Measurements from ENCODE around the gene CHD8. TPM values are rescaled to one million over a fixed set of nuclear protein-coding genes. Genes with fewer than 3 reads are reported as not detected.
A peak's percentile ranks its signal among the peaks of the same experiment; 100 is the strongest.

The CHD8 gene
- total and polyA plus RNA-seq, 2 donors (not counting 3 experiments of a cell fraction or from before 2014, with no cell fraction given), result 52.3 to 94.3 TPM

DNA sequence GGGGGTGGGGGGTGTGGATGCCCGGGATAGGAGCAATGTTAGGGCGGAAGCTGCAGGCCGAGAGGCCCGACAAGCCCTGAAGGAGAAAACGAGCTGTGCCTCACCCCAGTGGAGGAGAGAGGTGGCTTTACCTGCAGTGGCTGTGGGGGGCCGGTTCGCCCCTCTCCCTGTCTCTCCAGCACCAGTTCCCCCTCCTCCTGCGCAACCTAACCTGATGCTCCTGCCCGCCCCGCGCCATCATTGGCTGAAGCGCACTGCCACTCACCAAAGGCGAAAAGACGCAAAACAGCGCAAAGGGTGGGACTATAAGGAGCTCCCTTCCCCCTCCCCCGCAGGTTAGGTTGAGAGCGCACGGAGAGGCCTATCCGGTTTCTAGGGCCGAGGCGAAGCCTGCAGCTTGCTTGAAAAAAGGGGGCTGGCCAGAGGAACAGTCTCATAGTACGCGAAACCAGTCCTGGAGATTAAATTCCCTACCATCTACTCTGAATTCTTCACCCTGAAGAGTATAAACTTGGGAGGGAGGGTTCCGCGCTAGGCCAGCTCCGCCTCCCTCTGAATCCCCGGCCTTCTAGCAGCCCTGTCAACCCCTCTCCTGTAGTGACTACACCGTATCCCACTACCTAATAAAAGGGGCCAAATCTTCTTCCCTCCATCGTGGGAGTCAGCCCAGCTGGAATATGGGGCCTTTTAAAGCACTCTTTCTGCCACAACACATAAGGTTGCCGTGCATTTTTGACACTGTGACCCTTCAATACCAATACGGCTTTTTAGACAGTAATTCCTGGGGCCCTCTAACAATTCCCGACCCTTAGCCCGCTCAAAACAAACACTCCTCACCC is 18.6 kb downstream of the CHD8 start:
- DNase-seq (ENCODE audit: low read depth, low spot score) (peak; percentile 98), FAIRE-seq (peak; percentile 64)
- TF ChIP-seq POLR2A (IDR thresholded peaks at IDR 0.05; ENCODE audit: low read depth, low read length) (peak; percentile 85), FOS (IDR thresholded peaks at IDR 0.05; ENCODE audit: borderline replicate concordance, insufficient read depth, low read length) (no peak), POLR2AphosphoS5 (IDR thresholded peaks at IDR 0.05; ENCODE audit: insufficient read depth, low read depth, low read length) (peak; percentile 72)
- peak overlapping the region; percentile 52 to 97 (median 92) for H3K4me3 ChIP-seq (replicated peaks in 1 of 3; ENCODE audit: insufficient read depth in 1 of 3, low read depth in 1 of 3, low read length in 3 of 3)
- H3K79me2 ChIP-seq (ENCODE audit: control insufficient read depth, insufficient read depth, low read length), result peaks cover 86% of the 10 kb centered on the region
- H3K27ac ChIP-seq (ENCODE audit: insufficient read depth, low read depth, low read length), result peak overlapping the region; percentile 68
- peak overlapping the region; percentile 91 for H2AFZ ChIP-seq (ENCODE audit: low read depth, low read length)
- dilution Hi-C loops (cut with MboI; ENCODE audit: extremely low pct_ligation_motif_present, low sequenced_read_pairs) (no loop called here), intact Hi-C loops (cut with micrococcal nuclease) (loop anchor here (1.0 kb wide), 3 partner anchors 19 to 54 kb away; partner anchors contain the start of genes CHD8 and TOX4)
- peaks cover 2% of the 10 kb centered on the region in 2 experiments for H3K36me3 ChIP-seq (ENCODE audit: control insufficient read depth in 2 of 2, extremely low read depth in 1 of 2, insufficient read depth in 2 of 2, low read length in 2 of 2)
- H3K9me1 ChIP-seq (replicated peaks; ENCODE audit: control insufficient read depth, extremely low read depth, insufficient read depth, low read length), result peaks cover 6% of the 10 kb centered on the region
- ChIA-PET CTCF (interaction anchor here (0.8 to 2.2 kb wide), 11 partner anchors 9 to 120 kb away, joined by 3 to 26 read pairs (median 4); partner anchors contain the start of genes CHD8, METTL3, RAB2B and TOX4), POLR2A (interaction anchor here (0.6 to 1.4 kb wide), 8 partner anchors 12 to 203 kb away, joined by 3 to 23 read pairs (median 6); partner anchors contain the start of genes CHD8 and METTL3)
- H3K9me3 ChIP-seq (replicated peaks; ENCODE audit: control insufficient read depth, insufficient read depth, low read length), result no peaks in the 10 kb centered on the region
- H3K9ac ChIP-seq (replicated peaks; ENCODE audit: extremely low read depth, insufficient read depth, low read length), result peak overlapping the region; percentile 78
- H4K20me1 ChIP-seq (replicated peaks; ENCODE audit: control insufficient read depth, extremely low read depth, insufficient read depth, low read length), result no peaks in the 10 kb centered on the region
- BruUV-seq (replicated peaks), result TSS peak; percentile 89
- no peaks in the 10 kb centered on the region for H3K27me3 ChIP-seq (ENCODE audit: control insufficient read depth in 2 of 2, insufficient read depth in 2 of 2, low read length in 2 of 2)
- H3K4me2 ChIP-seq (ENCODE audit: insufficient read depth, low read length), result peak overlapping the region; percentile 100
- peaks cover 15% of the 10 kb centered on the region for H3K4me1 ChIP-seq (ENCODE audit: control insufficient read depth, extremely low read depth, insufficient read depth, low read length)

- Histone ChIP-seq H2AFZ (ENCODE audit: low read depth, low read length) (peak overlapping the region; percentile 91), H3K79me2 (ENCODE audit: control insufficient read depth, insufficient read depth, low read length) (peaks cover 83% of the 10 kb centered on the region), H3K4me3 (replicated peaks in 1 of 3; ENCODE audit: insufficient read depth in 1 of 3, low read depth in 1 of 3, low read length in 3 of 3) (peak overlapping the region; percentile 52 to 97 (median 92)), H4K20me1 (replicated peaks; ENCODE audit: control insufficient read depth, extremely low read depth, insufficient read depth, low read length) (no peaks in the 10 kb centered on the region), H3K9me1 (replicated peaks; ENCODE audit: control insufficient read depth, extremely low read depth, insufficient read depth, low read length) (peaks cover 6% of the 10 kb centered on the region), H3K27ac (ENCODE audit: insufficient read depth, low read depth, low read length) (peak overlapping the region; percentile 16), H3K9ac (replicated peaks; ENCODE audit: extremely low read depth, insufficient read depth, low read length) (peak overlapping the region; percentile 78), H3K27me3 (ENCODE audit: control insufficient read depth in 2 of 2, insufficient read depth in 2 of 2, low read length in 2 of 2) (no peaks in the 10 kb centered on the region), H3K9me3 (replicated peaks; ENCODE audit: control insufficient read depth, insufficient read depth, low read length) (no peaks in the 10 kb centered on the region), H3K36me3 (ENCODE audit: control insufficient read depth in 2 of 2, extremely low read depth in 1 of 2, insufficient read depth in 2 of 2, low read length in 2 of 2) (peaks cover 2% of the 10 kb centered on the region in 2 experiments), H3K4me2 (ENCODE audit: insufficient read depth, low read length) (peak overlapping the region; percentile 100), H3K4me1 (ENCODE audit: control insufficient read depth, extremely low read depth, insufficient read depth, low read length) (peaks cover 15% of the 10 kb centered on the region)
- TF ChIP-seq, protein P1, sequence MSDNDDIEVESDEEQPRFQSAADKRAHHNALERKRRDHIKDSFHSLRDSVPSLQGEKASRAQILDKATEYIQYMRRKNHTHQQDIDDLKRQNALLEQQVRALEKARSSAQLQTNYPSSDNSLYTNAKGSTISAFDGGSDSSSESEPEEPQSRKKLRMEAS (IDR thresholded peaks at IDR 0.05; ENCODE audit: insufficient read depth, insufficient read length), result no peak
- no peak for TF ChIP-seq MYC (IDR thresholded peaks at IDR 0.05; ENCODE audit: low read depth, low read length)
- TF ChIP-seq, protein P2, sequence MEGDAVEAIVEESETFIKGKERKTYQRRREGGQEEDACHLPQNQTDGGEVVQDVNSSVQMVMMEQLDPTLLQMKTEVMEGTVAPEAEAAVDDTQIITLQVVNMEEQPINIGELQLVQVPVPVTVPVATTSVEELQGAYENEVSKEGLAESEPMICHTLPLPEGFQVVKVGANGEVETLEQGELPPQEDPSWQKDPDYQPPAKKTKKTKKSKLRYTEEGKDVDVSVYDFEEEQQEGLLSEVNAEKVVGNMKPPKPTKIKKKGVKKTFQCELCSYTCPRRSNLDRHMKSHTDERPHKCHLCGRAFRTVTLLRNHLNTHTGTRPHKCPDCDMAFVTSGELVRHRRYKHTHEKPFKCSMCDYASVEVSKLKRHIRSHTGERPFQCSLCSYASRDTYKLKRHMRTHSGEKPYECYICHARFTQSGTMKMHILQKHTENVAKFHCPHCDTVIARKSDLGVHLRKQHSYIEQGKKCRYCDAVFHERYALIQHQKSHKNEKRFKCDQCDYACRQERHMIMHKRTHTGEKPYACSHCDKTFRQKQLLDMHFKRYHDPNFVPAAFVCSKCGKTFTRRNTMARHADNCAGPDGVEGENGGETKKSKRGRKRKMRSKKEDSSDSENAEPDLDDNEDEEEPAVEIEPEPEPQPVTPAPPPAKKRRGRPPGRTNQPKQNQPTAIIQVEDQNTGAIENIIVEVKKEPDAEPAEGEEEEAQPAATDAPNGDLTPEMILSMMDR (IDR thresholded peaks at IDR 0.05; ENCODE audit: extremely low read depth in 1 of 2, insufficient read depth in 1 of 2, low read depth in 1 of 2, low read length in 2 of 2), result no peak
- no peak for TF ChIP-seq POLR2AphosphoS5 (IDR thresholded peaks at IDR 0.05; ENCODE audit: insufficient read depth, low read depth, low read length)
- no peak for TF ChIP-seq POLR2A (IDR thresholded peaks at IDR 0.05; ENCODE audit: low read depth, low read length)
- TF ChIP-seq EZH2 (IDR thresholded peaks at IDR 0.05; ENCODE audit: borderline replicate concordance, low read depth, low read length, severe bottlenecking), result no peak
- TF ChIP-seq JUN (IDR thresholded peaks at IDR 0.05; ENCODE audit: borderline replicate concordance, insufficient read depth, insufficient read length, low read depth), result no peak
- TF ChIP-seq FOS (IDR thresholded peaks at IDR 0.05; ENCODE audit: borderline replicate concordance, insufficient read depth, low read length), result no peak
- no peak for TF ChIP-seq GATA2 (IDR thresholded peaks at IDR 0.05; ENCODE audit: insufficient read depth, insufficient read length, low read depth, low read length)
- ChIA-PET POLR2A (interaction anchor here (0.6 to 1.4 kb wide), 7 partner anchors 12 to 202 kb away, joined by 3 to 23 read pairs (median 6); partner anchors contain the start of genes CHD8 and METTL3), CTCF (interaction anchor here (0.9 to 2.2 kb wide), 10 partner anchors 10 to 120 kb away, joined by 3 to 26 read pairs (median 4); partner anchors contain the start of genes CHD8, RAB2B and TOX4)
- dilution Hi-C loops (cut with MboI; ENCODE audit: extremely low pct_ligation_motif_present, low sequenced_read_pairs) (no loop called here), intact Hi-C loops (cut with micrococcal nuclease) (loop anchor here (1.0 kb wide), 3 partner anchors 20 to 53 kb away; partner anchors contain the start of genes CHD8 and TOX4)
- no peak for FAIRE-seq
- no TSS peak for BruUV-seq (replicated peaks)
- no peak for DNase-seq (ENCODE audit: low read depth, low spot score)
Measured at GRCh38 chr14:21436567-21437062, 19.3 kb downstream of the CHD8 start.

Data from endothelial cell of umbilical vein (primary cell).